Fibroblast of the aortic adventitia (primary cell): ENCODE results near the gene ECE1. TPM values are rescaled to one million over a fixed set of nuclear protein-coding genes. Genes with fewer than 3 reads are reported as not detected.

Experiments
- DNase-seq: peaks from one replicate; pipeline ENCODE4 v3.0.0-alpha.2; 2010; ENCODE audit warnings: low read depth
- H3K4me3 ChIP-seq: 2 replicates; pipeline ENCODE4 v1.5.1; 2011; ENCODE audit warnings: low read depth, mild to moderate bottlenecking, control low read depth, low read length, moderate library complexity
- total RNA-seq: library from RNA; depleted of rRNA; stranded (reverse); fragments of >200 nt; gene quantifications from 2 replicates; pipeline ENCODE4 v1.2.3, GENCODE V29; 2012; ENCODE audit warnings: low replicate concordance
- TF ChIP-seq, protein P1 (sequence below): IDR thresholded peaks from 2 replicates; pipeline ENCODE4 v1.5.1; 2011; ENCODE audit warnings: mild to moderate bottlenecking, low read length, control low read depth, inconsistent platforms; ENCODE audit not compliant: insufficient read depth

Gene ECE1
- total RNA-seq, 1 donor: 90.4 TPM

- H3K4me3 ChIP-seq: no peak overlapping the region
- TF ChIP-seq, protein P1, sequence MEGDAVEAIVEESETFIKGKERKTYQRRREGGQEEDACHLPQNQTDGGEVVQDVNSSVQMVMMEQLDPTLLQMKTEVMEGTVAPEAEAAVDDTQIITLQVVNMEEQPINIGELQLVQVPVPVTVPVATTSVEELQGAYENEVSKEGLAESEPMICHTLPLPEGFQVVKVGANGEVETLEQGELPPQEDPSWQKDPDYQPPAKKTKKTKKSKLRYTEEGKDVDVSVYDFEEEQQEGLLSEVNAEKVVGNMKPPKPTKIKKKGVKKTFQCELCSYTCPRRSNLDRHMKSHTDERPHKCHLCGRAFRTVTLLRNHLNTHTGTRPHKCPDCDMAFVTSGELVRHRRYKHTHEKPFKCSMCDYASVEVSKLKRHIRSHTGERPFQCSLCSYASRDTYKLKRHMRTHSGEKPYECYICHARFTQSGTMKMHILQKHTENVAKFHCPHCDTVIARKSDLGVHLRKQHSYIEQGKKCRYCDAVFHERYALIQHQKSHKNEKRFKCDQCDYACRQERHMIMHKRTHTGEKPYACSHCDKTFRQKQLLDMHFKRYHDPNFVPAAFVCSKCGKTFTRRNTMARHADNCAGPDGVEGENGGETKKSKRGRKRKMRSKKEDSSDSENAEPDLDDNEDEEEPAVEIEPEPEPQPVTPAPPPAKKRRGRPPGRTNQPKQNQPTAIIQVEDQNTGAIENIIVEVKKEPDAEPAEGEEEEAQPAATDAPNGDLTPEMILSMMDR: no peak
- DNase-seq: no peak
Observed at GRCh38 chr1:21263052-21263429, 27.2 kb downstream of the ECE1 start.

DNA sequence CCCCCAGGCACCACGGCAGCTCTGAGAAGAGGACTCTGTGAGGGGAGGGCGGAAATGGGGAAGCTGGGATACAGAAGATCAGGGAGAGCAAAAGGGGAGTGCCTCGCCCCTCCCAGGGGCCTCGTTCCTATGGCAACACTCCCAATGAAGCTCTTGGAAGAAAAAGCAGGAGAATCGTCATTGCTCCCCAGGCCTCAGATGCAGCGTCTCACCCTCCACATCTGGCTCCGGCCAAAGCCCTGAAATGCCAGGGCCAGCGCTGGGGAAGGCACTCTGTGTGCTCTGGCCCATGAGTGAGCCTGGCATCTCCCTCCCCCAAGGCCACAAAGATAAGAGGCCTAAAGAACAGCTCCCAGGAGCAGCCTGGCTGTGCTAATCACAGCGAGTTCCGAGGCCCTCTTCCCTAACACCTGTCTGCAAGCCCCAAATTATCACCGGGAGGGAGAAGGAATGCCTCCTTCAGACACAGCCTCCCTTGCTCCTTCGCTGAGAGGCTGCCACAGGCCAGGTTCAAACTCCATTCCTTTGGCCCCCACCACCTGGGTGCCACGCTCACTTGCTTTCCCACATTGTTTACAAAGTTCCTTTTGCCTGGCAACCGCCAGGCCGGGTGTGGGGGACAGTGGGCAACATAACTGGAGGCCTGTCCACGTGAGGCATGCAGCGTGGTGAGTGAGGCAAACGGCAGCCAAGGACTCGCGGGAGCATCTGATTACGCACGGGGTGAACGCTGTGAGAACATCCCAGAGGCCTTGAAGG is 27.8 kb downstream of the ECE1 start:
- H3K4me3 ChIP-seq: peak overlapping the region; percentile 25
- TF ChIP-seq, protein P1: no peak
- peak; percentile 88 for DNase-seq

DNA sequence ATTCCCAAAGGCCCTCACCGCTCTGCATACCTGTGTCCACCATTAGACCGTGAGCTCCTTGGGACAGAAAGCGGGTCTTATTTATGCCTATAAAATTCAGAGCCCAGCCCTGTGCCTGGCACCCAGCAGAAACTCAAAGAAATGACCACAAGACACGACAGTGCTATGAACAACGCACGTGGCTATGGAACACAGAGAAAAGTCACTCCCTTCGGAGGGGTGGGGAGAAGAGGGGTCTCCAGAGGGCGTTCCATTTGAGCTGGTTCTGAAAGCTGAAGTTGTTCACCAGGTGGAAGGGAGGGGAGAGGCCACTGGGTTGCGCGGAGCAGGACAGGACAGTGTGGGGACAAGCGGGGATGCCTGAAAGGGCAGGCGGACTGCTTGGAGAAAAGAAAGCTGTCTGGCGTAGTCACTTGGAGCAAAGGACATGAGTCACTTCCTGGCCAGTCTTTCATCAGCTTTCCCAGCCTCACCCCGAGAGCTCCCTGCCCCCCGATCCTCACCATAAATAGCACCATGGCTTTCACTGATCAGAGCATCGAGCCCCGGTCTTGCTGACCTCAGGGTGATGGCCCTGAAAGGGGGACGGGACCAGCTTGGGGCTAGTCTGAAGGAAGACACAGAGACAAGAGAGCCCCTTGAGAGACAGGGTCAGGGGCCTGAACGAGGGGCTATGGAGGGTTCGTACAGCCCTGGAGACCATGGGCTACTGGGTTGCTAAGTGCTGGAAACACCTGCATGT is 28.5 kb downstream of the ECE1 start:
- peak; percentile 94 for DNase-seq
- H3K4me3 ChIP-seq: peak overlapping the region; percentile 25

DNA sequence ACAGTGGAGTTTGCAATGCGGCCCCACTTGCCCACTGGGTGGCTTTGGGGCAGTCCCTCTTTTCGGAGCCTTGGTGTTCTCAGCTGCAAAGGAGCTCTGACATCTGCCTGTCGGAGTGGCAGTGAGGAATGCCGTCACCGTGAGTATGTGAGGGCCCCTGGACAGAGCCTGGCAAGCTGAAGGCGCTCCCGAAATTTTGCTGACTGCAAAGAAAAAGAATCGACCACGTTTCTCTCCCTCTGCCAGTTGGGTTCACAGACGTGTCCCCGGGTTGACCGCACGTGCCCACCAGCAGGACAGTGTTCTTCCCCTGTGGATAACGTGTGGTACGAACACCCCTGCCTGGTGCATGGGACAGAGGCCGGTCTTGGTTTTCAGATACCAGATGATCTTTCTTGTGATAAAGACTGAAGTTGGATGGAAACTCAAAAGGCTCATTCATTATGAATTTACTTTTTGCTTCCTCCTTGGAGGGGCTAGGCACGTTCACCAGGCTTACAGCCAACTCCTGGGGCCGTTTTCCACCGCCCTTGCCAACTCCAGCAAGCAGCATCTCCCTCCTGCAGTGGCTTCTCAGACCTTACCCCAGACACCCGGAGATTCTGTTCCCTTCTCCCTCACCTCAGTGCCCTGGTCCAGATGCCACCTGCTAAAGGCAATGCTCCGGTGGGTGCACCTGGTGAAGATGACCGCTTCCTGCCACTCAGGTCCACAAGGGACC is 29.7 kb downstream of the ECE1 start:
- DNase-seq: no peak
- H3K4me3 ChIP-seq: no peak overlapping the region
- TF ChIP-seq, protein P1: no peak

More for the DNA sequence above, 28.5 kb downstream of the ECE1 start:
- TF ChIP-seq, protein P1: no peak

GRCh38 chr1:21259316-21260076 is 30.8 kb downstream of the ECE1 start:
- no peak overlapping the region for H3K4me3 ChIP-seq
- TF ChIP-seq, protein P1: no peak
- DNase-seq: no peak
